Measurements from ENCODE around the gene INAFM1.

GRCh38 chr19:47274891-47275761 lies 441 bp downstream of the INAFM1 start:
- TF ChIP-seq CTCF (IDR thresholded peaks at IDR 0.05) (no peak), EP300 (IDR thresholded peaks at IDR 0.05) (no peak), POLR2A (IDR thresholded peaks at IDR 0.05) (no peak)
